Right lobe of liver (tissue), 4 donors: ENCODE measurements around the gene EXOC4.

ENCODE experiments used
- CTCF ChIP-seq, 4 donors: fragments of 200-600 bp in 3 of 4; fragments of 450-650 bp in 1 of 4; IDR thresholded peaks; one replicate each; pipeline versions ENCODE4 v1.5.1 to v1.8.0; 2016 to 2022; ENCODE audit warnings: antibody characterized with exemption in 4 of 4, mild to moderate bottlenecking in 2 of 4
- POLR2A ChIP-seq: fragments of 450-650 bp; IDR thresholded peaks from one replicate; pipeline ENCODE4 v1.6.1; 2017; ENCODE audit warnings: antibody characterized with exemption, mild to moderate bottlenecking
- donor health status: DM: no; HTN: no; CAD: no.
- donor health status: DM: no; HTN: no; CAD: no.
- donor health status: DM: no; HTN: yes; CAD: no.

DNA sequence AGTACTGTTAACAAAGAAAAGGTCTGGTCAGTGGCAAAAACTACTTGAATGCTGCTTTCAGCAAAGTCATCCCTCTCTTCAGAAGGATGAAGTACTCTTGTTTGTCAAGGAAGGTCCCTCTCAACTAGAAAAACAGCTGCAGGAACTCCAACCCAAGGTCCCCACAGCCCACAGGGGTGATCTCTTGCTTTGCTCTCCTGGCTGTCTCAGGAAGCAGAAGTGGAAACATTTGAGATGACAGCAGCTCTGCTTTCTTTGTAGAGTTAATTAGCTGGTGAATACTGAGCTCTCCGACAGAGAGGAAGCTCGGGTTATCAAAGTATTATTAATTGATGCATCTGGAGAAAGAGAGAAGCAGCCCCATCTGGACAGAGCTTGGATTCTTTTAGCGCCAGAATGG, 848.8 kb downstream of the EXOC4 start:
- TF ChIP-seq CTCF (IDR thresholded peaks at IDR 0.05) (no peak), POLR2A (no peak)
